GM18909 (cell line): ENCODE results near the gene LPIN3.

Experiments used
- ATAC-seq: cut with Tn5 transposase; IDR thresholded peaks from one replicate; pipeline ENCODE4 v1.9.1; 2021; ENCODE audit warnings: mild to moderate bottlenecking; ENCODE audit not compliant: unreplicated experiment, poor library complexity

The LPIN3 gene

DNA sequence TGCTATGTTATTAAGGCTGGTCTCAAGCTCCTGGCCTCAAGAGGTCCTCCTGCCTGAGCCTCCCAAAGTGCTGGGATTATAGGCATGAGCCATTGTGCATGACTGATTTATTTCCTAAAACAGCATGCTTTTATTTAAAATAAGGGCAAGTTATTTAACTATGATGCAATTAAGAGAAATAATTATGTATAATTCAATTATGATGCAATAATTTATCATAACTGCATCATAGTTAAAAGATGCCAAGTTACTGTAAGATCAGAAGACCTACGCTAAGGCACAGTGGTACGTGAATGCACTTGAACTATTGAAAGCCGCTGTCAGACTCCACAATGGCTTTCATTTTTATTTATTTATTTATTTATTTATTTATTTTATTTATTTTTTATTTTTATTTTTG is 50.3 kb downstream of the LPIN3 start:
- no peak for ATAC-seq

DNA sequence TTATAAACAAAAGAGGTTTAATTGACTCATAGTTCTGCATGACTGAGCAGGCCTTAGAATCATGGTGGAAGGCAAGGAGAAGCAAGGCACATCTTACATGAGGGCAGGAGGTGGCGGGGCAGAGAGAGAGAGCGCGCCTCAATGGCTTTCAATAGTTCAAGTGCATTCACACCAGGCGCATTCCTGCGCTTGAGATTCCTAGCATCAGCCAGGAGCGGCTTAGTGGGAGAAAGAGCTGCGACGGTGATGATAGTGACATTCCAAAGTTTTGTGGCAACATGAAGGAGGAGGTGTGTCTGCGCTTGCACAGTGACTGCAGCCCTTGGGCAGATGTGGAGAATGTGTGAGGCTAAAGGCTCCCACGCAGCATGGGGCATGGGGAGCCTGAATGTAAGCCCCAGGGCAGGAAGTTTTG is 51.0 kb downstream of the LPIN3 start:
- ATAC-seq = no peak

DNA sequence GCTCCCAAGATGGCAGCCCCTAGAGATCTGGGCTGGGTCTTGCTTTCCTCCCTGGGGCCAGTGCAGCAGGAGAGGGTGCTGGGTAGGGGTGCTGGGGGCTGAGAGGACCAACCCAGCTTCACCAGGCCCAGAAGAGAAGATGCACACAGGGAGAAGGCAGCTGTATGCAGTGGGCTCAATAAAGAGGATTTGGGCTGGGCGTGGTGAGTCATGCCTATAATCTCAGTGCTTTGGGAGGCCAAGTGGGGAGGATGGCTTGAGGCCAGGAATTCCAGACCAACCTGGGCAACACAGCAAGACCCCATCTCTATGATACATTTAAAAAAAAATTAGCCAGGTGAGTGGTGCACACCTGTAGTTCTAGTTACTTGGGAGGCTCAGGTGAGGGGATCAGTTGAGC is 51.7 kb downstream of the LPIN3 start:
- ATAC-seq = no peak

DNA sequence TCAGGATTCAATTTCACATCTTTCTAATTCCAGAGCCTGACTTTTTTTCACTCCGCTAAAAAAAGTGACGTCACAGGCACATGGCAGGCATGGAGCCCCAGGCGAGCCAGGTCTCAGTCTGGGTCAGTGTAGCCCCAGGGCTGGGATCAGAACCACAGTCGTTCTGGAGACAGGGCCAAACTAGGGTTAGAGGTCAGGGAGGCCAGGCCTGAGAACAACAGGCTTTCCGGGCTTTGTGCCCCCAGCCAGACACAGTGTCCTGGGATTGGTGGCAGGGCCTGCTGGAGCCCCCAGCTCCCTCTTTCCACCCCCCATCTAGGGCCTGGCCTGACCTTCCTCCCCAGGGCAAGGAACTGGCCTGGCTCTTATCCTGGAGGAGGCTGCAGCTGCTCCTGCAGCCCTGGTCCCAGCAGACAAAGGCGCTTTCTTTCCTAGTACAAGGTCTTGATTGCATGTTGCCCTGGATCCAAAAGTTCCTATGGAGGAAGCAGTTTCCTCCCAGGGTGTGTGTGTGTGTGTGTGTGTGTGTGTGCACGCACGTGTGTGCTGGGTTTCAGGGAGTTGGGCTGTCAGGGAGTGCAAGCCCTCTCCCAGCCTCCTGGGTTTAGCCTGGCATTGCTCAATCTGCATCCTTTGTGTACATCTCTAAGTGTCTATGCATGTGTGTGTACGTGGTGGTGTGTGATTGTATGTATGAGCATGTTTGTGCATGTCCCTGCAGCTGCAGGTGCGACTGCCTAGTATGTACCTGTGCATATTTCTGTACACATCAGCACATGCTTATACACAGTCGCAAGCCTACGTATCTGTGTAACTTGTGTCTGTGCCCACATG is 52.5 kb downstream of the LPIN3 start:
- ATAC-seq = no peak

DNA sequence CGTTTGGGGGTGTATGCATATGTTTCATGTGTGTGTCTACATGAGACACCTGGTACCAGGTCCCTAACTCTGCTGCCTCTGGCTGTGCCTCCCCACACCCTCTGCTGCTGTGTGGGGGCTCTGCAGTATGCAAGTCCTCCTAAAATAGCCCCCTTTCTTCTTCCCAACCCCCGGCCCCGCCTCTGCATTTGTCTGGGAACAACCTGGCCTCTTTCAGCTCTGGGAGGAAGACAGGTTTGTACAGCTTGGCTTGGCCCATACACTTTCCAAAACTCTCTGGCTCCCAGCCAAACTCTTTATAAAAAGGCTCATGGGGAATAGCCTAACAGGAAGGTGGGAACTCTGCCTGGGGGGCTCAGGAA is 53.1 kb downstream of the LPIN3 start:
- no peak for ATAC-seq

DNA sequence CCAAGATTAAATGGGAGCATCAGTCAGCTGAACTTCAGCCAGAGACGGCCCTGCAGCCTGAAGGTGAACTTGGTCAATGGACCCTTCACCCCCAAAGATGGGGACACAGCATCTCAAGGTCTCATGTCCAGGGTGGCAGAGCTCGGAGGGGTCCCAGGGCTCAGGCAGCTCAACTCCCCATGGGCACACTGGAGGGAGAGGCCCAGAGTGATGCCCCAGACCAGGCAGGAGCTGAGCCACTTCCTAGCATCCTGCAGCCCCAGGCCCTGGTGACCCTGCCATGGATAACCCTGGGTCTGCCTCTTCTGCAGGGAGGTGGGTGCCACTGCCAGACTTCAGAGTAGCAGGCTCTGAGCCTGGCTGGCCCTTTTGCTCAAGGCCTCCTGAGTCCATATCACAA is 53.5 kb downstream of the LPIN3 start:
- no peak for ATAC-seq

DNA sequence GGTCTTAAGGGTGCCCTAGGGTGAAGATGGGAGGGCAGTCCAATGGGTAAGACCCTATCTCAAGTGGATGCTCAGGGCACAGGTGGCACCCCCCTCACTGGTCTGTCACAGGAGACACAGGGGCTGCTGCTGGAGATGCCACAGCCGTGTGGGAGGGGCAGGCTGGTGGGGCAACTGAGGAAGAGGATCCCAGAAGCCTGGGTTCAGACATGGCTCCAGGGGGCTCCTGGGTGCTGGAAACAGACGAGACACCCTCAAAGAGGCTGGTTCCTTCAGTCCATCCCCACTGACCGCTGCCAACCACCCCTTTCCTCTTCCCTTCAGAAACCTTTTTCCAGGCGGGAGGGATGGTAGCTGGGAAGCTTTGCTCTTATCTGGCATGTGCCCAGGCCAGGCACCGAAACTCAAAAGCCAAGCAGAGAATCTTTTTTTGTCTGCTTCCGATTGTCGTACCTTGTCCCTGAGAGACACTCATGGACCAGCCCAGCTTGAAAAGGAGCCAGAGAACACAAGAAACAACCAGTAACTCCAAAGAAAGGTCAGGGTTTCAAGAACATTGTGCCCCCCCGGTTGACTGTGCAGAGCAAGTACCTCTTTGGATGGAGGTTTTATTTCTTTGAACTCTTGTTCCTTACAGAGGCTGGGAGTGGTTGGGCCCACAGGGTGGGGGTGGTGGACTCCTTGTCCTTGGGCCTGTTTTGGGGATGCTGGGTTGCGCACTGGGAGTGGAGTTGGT is 54.5 kb downstream of the LPIN3 start:
- ATAC-seq = no peak

DNA sequence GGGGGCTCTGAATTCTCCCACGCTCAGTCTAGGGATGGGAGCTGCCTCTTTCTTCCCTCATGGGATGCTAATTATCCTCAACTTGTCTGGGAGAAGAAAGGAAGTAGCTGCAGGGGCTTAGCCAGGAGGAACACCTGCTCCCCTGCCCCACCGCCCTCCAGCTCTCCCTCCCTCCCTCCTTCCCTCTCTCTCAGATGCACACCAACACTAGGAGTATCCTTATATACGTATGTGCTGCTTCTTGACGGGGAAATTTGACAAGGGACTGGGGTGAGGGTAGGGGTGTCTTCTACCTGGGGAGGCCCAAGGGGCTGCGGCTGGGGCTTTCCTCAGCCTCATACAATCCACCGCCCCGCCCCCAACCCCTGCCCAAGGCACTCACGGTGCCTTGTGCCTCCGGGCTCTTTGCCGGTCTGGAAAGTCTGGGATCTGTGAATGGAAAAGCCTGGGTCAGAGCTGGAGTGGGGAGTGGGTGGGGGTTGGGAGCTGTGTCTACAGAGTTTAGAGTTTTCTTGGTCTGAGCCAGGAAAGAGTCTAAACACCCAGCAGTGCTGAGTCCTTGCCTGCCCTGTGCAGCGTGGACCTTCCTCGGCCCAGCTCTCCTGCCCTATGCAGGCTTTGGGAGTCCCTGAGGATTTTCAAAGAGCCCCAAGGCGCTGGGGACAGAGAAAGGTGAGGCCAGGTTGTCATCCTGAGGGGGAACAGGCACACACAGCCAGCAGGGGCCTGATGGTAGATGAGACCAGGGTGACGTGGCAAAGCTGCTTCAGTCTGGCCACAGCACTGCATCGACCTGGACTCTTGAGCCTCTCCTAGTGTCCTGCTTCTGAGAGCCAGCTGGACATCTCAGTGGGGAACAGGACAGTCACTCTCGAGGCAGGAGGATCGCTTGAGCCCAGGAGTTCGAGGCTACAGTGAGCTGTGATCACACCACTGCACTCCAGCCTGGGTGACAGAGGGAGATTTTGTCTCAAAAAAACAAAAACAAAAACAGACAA is 55.3 kb downstream of the LPIN3 start:
- no peak for ATAC-seq

DNA sequence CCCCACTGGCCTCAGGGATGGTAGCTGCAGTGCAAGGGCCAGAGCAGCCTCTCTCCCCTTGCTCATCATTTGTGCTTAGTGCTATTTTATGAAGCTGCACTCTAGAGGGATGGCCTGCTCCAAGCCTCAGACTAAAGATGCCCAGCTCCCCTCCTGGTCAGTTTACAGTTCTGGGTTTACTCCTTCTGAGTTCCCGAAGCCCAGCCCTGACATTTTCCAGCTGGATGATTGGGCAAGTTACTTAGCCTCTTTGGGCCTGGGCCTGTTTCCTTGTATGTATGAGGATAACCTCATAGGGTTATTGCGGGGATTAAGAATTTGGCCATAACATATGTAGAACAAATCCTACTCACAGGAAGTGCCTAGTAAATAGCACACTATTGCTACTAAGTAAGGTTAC is 57.8 kb downstream of the LPIN3 start:
- ATAC-seq = no peak

DNA sequence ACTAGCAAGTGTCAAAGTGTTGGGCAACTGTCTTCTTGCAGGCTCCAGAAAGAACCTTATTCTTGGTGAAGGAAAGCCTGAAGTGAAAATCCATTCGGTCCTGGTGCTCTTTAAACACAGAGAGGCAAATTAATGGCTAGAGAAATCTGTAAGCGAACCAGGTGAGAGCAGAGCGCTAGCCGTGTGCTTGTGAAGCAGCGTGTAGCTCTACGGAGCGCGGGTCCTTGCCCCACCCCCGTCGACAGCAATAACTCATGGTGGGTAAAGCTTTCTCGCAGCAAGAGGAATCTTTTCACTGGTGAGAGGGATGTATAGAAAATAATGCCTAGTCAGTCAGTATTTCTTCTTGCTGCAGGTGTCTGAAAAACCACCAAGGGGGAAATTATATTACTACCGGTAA is 63.0 kb downstream of the LPIN3 start:
- no peak for ATAC-seq

DNA sequence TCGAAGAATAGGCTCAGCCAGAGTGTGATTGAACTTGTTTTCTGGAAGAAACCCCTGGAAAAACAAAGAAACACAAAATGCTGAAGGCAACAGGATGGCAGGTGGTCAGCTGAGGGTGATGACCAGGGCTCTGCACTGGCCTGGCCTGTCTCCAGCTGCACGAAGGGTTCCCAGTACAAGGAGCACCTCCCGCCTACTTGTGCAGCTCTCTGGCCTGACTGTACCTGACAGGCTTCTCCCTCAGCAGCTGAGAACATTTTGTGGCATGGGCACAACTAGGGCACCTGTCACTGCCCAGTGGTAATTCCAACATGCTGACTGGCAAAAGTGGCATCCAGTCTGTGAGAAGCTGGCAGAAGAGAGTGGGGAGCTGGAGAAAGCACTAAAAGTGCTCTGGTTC is 64.8 kb downstream of the LPIN3 start:
- ATAC-seq = no peak

DNA sequence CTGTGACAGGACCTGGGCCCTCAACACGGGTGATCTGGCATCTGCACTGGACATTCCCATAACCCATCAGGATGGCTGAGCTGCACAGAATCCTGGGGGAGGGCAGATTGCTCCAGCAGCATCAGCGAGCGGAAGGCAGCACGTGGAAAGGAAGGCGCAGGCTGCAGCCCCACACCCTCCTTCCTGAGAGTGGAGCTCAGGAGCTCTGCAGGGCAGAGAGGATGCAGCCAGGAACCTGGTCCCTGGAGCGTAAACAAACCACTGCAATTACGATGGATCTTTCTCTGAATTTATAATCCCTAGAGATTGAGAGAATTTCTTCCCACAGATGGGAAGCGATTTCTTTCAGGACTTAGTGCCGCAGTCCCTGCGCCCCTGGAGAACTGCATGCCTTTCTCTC is 65.7 kb downstream of the LPIN3 start:
- ATAC-seq = no peak

DNA sequence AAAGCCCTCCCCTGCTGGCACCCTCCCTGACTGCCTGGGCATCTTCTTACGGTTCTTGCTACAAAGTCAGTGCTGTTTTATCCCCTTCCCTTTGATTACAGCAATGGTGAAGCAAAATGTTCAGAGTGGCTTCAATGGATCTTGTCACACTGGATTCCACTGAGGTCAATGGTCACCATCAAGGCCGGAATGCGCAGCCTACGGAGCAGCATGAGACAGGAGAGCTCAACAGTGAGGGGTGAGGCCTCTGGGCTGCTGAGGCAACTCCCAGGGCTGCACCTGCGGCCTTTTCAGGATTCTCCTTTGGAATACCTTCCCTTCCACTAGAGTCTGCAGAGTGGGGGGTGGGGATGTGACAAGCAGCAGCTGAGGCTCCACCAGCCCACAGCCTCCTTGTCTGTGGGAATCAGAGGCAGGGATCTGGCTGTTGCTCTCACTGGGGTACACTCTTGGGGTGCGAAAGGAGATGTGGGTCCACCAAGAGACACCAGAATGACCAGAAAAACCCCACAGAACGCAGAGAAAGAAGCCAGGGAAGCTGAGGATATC is 66.3 kb downstream of the LPIN3 start:
- ATAC-seq = no peak

DNA sequence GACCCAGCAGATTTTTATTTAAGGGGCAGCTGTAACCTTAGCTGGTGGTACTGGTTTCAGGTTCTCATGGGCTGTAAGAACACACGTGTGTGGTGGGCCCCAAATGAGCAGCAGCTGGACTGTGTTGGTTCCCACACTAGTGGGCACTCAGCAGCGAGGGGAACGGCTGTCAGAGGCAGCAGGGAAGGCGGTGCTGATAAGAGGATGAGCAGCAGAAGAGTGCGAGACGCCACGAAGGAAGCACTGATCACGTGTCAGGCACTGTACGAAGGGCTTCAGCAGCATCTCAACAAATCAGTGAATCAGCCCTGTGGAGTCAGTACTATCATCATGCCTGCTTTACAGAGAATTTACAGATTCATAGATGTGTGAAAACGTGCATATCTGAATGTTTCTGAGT is 67.0 kb downstream of the LPIN3 start:
- no peak for ATAC-seq

DNA sequence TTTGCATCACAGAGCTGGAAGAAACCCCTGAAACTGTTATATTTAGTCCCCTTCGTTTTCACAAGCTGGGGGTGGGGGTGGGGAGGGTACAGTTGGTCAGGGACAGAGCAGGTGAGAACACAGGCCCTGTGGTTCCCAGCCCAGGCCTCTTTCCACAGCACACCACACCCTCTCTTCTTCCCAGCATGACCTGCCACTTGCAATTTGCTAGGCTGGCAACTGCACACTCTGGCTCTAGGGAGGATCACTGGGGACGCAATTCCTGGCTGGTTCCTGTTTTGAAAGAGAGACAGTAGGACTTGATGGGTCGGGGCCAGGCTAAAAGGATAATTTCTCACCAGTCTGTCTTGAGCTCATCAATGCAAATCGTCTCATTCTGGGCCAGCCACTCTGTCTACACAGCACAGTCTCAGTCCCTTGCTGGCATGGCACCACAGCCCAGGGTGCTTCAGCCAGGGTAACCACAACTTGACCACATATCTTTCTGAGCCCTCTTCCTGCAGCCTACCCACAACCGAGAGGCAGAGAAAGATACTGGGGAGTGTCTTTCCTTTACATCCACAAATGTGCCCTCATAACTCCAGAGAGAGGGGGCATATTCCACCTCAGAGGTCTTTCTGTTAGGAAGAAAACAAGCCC is 67.7 kb downstream of the LPIN3 start:
- peak; percentile 91 for ATAC-seq

DNA sequence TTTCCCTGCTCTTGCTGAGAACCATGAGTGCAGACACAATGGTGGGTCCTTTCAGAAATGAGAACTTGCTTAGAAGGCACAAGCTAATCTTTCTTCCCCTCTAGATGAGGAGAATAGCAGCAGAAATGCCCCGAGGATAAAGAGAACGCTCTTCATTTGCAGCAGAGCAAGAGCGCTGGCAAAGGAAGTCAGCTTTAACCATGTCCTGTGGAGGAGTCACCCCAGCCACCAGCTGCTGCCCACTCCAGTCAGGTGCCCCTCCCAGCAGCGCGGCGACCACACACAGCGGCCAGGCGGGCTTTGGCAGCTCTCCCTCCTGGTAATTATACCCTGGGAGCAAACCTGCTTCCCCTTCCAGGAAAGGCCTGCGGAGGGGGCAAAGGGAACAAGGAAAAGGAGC is 68.4 kb downstream of the LPIN3 start:
- peak; percentile 6 for ATAC-seq
